ENCODE data around the gene ANG.

DNA sequence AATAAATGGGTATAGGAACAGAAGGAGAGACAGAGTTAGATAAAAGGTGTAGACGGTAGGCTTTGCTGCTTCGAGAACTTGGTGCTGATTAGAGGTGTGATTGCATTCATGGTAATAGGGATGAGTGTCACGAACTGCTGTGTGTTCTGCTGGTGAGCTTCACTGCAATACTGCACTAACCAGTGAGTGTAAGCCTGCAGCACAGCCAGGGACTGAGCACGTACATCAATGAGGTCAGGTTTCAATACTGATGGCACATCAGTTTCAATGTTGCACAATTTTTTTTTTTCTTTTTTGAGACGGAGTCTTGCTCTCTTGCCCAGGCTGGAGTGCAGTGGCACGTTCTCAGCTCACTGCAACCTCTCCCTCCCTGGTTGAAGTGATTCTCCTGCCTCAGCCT is 32.2 kb downstream of the ANG start:
- TF ChIP-seq, protein P1, sequence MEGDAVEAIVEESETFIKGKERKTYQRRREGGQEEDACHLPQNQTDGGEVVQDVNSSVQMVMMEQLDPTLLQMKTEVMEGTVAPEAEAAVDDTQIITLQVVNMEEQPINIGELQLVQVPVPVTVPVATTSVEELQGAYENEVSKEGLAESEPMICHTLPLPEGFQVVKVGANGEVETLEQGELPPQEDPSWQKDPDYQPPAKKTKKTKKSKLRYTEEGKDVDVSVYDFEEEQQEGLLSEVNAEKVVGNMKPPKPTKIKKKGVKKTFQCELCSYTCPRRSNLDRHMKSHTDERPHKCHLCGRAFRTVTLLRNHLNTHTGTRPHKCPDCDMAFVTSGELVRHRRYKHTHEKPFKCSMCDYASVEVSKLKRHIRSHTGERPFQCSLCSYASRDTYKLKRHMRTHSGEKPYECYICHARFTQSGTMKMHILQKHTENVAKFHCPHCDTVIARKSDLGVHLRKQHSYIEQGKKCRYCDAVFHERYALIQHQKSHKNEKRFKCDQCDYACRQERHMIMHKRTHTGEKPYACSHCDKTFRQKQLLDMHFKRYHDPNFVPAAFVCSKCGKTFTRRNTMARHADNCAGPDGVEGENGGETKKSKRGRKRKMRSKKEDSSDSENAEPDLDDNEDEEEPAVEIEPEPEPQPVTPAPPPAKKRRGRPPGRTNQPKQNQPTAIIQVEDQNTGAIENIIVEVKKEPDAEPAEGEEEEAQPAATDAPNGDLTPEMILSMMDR (IDR thresholded peaks at IDR 0.05) = no peak
- TF ChIP-seq EZH2 (IDR thresholded peaks at IDR 0.05; ENCODE audit: borderline replicate concordance, insufficient read depth, low read depth, low read length, poor library complexity, severe bottlenecking) = no peak

All from B cell (primary cell).